ENCODE measurements around the gene CCDC15. TPM values are rescaled to one million over a fixed set of nuclear protein-coding genes. Genes with fewer than 3 reads are reported as not detected.
A peak's percentile ranks its signal among the peaks of the same experiment; 100 is the strongest.

The CCDC15 gene
- total and polyA plus RNA-seq, 2 of the 13 experiments (the other 11 are each of a cell fraction or from before 2014, with no cell fraction given) = 2.2 to 4.6 TPM

- TF ChIP-seq ZNF567 (CRISPR knock-in tag; IDR thresholded peaks at IDR 0.05; ENCODE audit: borderline replicate concordance) (no peak), STAG1 (CRISPR knock-in tag; IDR thresholded peaks at IDR 0.05) (peak; percentile 10; the same call in 1 of the 2 replicates), THAP8 (CRISPR knock-in tag; IDR thresholded peaks at IDR 0.05; ENCODE audit: borderline replicate concordance) (no peak), ZBTB7A (CRISPR knock-in tag; IDR thresholded peaks at IDR 0.05) (no peak), ZNF10 (CRISPR knock-in tag; IDR thresholded peaks at IDR 0.05; ENCODE audit: borderline replicate concordance, low read depth) (no peak), JUND (CRISPR knock-in tag; IDR thresholded peaks at IDR 0.05) (no peak), RAD51 (IDR thresholded peaks at IDR 0.05; ENCODE audit: borderline replicate concordance) (no peak), GTF2F1 (IDR thresholded peaks at IDR 0.05; ENCODE audit: low read length) (no peak), KMT2A (CRISPR knock-in tag; IDR thresholded peaks at IDR 0.05) (no peak), MYNN (CRISPR knock-in tag; IDR thresholded peaks at IDR 0.05; ENCODE audit: low read depth) (no peak), NCOA2 (CRISPR knock-in tag; IDR thresholded peaks at IDR 0.05) (peak; percentile 40; the same call in 1 of the 2 replicates), ZBTB44 (CRISPR knock-in tag; IDR thresholded peaks at IDR 0.05) (no peak), ATF3 (CRISPR knock-in tag; IDR thresholded peaks at IDR 0.05) (no peak), ARID3A (IDR thresholded peaks at IDR 0.05; ENCODE audit: low read depth, low read length) (0 out of 2 replicates have a peak, but pooled peaks have one; percentile 41), ATF2 (CRISPR knock-in tag; IDR thresholded peaks at IDR 0.05) (no peak), HNF1A (IDR thresholded peaks at IDR 0.05; ENCODE audit: low read depth) (no peak), HNF1A (CRISPR knock-in tag; IDR thresholded peaks at IDR 0.05; ENCODE audit: borderline replicate concordance) (no peak; the same call in 1 of the 2 replicates), GLI4 (CRISPR knock-in tag; IDR thresholded peaks at IDR 0.05; ENCODE audit: borderline replicate concordance) (no peak), ZNF282 (IDR thresholded peaks at IDR 0.05; ENCODE audit: partially characterized antibody) (no peak), BORCS8-MEF2B (CRISPR knock-in tag; IDR thresholded peaks at IDR 0.05) (no peak), GATAD2A (CRISPR knock-in tag; IDR thresholded peaks at IDR 0.05) (no peak; the same call in 1 of the 2 replicates)
These were observed 19.0 kb upstream of the CCDC15 start (continued) for GRCh38 chr11:124934862-124935547.

Data from HepG2 (cell line).